AG10803 (cell line): ENCODE data around the gene NLRP3.
"Not testable (repeated sequence)": the region's sequence is repeated elsewhere in the genome, so short reads cannot be mapped to it uniquely, and the experiment has no call there.

Experiments used
- DNase-seq: peaks from one replicate; pipeline ENCODE4 v3.0.0; 2010; ENCODE audit warnings: low read depth
- H3K4me3 ChIP-seq: 2 replicates; pipeline ENCODE4 v1.5.1; 2011; ENCODE audit warnings: mild to moderate bottlenecking, low read length, control low read depth
- TF ChIP-seq, protein P1 (sequence below): conservative IDR thresholded peaks from 2 replicates; pipeline ENCODE4 v1.5.1; 2011; ENCODE audit warnings: mild to moderate bottlenecking, low read length, control low read depth, inconsistent platforms

Gene NLRP3

DNA sequence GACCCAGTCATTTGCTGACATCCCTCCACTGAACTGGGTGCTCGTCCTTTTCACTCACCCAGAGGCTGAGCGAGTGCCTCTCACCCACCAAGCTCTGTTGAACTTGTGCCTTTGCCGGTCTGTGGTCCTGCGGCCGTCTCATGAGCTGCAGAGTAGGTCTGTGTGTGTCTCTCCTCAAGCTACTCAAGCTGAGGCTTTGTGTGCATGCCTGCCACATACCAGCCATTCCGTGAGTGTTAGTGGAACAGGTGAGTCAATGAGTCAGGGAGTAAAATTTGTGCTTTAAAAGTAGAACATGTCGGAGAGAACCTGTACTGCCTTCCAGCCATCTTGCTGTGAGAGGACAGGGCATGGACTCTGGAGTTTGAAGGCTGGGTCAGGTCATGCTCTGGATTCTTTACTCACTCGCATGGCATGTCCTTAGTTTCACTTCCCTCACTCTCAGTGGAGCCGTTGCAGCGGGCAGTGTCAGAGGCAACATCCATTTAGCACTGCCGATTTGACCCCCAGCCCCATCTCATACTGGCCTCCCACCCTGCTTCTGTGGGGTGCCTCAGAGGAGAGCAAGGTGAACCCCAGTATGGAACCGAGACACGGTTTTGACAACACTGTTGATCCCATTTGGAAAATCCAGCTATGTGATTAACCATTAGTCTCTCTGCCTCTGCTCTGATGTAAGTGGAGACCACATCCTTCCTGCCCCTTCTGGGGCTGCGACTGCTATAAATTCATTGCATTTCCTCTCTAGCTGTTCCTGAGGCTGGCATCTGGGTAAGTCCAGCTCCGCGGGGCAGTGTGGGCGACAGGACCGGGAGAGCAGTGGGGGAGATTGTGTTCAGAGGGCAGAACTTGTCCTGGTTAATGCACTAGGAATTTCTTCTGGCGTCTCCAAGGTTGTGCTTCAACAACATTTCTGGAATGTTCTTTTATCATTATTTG, at the start of gene NLRP3:
Gene NLRP3, plus strand, starts transcription at position 751 of the 939 bp plus-strand sequence. CDS start 2,628 bp downstream, outside the sequence.
- TF ChIP-seq, protein P1, sequence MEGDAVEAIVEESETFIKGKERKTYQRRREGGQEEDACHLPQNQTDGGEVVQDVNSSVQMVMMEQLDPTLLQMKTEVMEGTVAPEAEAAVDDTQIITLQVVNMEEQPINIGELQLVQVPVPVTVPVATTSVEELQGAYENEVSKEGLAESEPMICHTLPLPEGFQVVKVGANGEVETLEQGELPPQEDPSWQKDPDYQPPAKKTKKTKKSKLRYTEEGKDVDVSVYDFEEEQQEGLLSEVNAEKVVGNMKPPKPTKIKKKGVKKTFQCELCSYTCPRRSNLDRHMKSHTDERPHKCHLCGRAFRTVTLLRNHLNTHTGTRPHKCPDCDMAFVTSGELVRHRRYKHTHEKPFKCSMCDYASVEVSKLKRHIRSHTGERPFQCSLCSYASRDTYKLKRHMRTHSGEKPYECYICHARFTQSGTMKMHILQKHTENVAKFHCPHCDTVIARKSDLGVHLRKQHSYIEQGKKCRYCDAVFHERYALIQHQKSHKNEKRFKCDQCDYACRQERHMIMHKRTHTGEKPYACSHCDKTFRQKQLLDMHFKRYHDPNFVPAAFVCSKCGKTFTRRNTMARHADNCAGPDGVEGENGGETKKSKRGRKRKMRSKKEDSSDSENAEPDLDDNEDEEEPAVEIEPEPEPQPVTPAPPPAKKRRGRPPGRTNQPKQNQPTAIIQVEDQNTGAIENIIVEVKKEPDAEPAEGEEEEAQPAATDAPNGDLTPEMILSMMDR = no peak
- H3K4me3 ChIP-seq = no peak within 1 kb of the TSS
- DNase-seq = peak; percentile 5

DNA sequence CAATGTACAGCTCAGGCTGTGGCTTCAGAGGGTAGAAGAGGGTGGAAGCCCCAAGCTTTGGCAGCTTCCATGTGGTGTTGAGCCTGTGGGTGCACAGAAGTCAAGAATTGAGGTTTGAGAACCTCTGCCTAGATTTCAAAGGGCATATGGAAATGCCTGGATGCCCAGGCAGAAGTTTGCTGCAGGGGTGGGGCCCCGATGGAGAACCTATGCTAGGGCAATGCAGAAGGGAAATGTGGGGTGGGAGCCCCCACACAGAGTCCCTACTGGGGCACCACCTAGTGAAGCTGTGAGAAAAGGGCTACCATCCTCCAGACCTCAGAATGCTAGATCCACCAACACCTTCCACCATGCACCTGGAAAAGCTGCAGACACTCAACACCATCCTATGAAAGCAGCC, 49.6 kb upstream of the NLRP3 start:
- DNase-seq, H3K4me3 ChIP-seq: not testable (repeated sequence)

DNA sequence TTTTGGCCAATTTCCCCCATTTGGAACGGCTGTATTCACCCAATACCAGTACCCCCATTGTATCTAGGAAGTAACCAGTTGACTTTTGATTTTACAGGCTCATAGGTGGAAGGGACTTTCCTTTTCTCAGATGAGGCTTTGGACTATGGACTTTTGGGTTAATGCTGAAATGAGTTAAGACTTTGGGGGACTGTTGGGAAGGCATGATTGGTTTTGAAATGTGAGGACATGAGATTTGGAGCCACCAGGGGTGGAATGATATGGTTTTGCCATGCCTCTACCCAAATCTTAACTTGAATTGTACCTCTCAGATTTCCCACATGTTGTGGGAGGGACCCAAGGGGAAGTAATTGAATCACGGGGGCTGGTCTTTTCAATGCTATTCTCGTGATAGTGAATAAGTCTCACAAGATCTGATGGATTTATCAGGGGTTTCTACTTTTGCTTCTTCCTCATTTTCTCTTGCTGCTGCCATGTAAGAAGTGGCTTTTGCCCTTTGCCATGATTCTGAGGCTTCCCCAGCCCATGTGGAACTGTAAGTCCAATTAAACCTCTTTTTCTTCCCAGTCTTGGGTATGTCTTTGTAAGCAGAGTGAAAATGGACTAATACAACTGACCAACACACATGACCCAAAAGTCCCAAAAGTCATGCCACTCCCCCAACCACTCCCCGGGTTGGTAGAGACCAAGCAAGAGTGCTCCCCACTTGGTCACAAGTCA, 48.9 kb upstream of the NLRP3 start:
- TF ChIP-seq, protein P1 = no peak
- DNase-seq = no peak
- H3K4me3 ChIP-seq = no peak overlapping the region

DNA sequence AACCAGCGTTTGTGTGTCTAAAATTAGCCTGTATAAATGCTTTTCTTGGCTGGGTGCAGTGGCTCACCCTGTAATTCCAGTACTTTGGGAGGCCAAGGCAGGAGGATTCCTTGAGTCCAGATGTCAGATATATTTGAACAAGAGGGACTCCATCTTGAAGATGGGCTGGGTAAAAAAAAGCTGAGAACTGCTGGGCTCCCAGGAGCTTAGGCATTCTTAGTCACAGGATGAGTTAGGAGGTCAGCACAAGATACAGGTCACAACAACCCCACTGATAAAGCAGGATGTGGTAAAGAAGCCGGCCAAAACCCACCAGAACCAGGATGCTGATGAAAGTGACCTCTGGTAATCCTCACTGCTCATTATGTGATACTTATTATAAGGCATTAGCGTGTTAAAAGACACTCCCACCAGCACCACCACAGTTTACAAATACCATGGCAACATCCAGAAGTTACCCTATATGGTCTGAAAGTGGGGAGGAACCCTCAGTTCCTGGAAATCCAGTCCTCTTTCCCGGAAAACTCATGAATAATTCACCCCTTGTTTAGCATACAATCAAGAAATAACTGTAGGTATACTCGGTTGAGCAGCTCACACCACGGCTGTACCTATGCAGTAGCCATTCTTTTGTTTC, 48.1 kb upstream of the NLRP3 start:
- TF ChIP-seq, protein P1 = no peak
- H3K4me3 ChIP-seq = no peak overlapping the region
- DNase-seq = no peak

DNA sequence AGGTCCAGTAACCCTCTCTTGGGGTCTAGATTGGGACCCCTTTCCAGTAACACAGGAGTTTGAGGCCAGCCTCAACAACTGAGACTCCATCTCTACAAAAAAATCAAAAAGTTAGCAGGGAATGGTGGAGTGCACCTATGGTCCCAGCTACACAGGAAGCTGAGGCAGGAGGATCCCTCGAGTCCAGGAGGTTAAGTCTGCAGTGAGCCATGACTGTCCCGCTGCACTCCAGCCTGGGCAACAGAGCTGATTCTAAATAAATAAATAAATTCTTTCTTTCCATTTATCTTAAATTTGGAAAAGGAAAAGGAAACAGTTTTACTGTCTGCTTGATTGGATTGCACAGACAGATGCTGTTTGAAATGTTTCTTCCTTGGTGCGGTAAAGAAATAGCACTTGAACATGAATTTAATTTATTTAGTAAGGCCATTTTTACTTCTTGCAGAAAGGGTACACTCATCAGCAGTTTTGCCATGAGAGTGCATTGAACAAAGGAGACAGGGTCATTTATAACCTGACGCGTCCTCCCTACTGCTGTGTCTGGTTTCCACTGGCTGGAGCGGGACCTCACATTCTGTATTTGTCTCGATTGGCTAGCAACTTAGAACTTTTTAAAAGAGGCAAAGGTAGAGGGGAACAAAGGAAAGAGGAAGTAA, 47.4 kb upstream of the NLRP3 start:
- DNase-seq = no peak
- H3K4me3 ChIP-seq = no peak overlapping the region
- TF ChIP-seq, protein P1 = no peak

DNA sequence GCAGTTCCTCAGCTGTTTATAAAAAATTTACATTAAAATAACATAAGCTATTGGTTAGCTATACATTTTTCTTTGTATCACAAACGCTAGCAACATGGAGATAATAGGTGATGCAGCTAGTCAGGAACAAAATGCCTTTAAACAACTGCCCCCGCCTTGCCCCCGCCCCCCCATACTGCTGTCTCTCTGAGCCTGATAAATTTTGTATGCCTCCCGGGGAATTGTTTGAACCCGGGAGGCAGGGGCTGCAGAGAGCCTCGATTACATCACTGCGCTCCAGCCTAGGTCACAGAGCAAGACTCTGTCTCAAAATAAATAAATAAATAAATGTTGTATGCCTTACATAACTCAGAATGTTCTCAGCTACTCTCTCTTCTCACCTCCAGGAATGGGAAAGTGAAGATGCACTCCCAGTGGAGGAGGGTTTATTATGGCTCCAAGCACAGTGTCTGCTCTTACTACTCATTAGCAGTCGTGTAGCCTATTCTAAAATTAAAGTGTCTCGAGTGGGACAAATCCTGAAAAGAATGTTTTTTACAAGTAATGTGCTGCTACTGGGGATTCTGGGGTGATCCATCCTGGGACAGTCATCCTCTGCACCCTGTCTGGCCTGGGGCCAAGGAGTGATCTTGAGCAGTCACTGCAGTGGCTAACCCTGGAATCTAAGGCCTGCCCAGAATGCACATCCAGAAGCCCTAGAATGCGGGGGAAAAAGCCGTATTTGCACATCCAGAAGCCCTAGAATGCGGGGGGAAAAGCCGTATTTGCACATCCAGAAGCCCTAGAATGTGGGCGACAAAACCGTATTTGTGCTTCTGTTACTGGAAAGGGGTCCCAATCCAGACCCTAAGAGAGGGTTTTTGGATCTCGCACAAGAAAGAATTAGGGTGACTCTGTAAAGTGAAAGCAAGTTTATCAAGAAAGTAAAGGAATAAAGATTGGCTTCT, 44.9 kb upstream of the NLRP3 start:
- TF ChIP-seq, protein P1 = no peak
- H3K4me3 ChIP-seq = no peak overlapping the region
- peak; percentile 25 for DNase-seq
